GM11168 (cell line): ENCODE results near the gene U2AF1.
"Not testable (repeated sequence)": the region's sequence is repeated elsewhere in the genome, so short reads cannot be mapped to it uniquely, and the experiment has no call there.

Source experiments
- in situ Hi-C: fragments of 300-500 bp; cut with MboI; formaldehyde crosslinking; loops from one replicate; pipeline ENCODE4 v1.12.0; 2022; ENCODE audit warnings: low sequenced_read_pairs; ENCODE audit not compliant: unreplicated experiment

The U2AF1 gene

DNA sequence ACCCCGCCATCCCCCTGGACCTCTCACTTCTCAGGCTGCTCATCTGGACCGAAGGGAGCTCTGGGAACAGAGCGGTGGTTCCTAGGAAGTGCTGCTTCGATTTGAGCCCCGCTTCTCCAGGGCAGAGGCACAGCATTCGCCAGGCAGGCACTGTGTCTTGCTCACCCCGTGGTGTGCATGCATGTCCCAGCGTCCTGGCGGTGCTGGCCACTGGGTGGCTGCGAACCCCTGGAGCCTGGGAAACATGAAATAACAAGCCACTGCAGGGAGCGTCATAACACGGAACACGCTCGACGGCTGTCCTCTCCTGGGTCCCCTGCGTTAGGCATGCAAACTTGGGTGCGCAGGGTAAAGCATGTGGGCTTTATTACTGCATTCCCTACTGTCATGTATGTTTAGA, 17.9 kb downstream of the U2AF1 start:
- in situ Hi-C loops = not testable (repeated sequence)

DNA sequence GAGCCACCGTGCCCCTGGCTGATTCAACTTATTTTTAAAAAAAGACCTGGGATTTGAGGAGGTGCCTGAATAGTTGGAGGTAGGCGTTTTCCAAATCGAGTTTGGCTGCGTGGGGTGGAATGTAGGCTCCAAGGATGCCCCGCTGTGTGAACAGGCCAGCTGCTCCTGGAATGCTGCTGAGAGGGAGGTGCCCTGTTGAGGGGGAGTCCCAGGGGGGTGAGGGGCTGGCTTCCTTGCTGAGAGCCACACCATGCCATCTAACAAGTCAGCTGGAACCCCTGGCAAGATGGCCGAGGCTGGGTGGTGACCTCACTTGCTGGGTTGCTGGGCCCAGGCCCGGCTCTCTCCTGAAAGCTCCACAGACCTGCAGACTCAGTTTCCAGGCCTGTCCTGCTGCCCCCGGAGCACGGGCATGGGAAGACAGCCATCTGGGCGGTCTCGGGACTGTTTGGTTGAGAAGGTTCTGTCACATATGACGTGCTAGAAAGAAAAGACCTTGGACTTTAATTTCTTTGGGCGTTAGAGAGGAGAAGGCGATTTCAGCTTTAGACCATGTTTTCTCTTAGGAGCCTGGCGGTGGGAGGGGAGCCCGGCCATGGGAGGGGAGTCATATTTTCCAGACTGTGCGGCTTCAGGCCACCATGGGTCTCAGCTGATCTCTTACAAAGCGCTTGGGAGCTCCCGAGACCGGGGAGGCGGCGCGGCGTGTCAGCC, 24.6 kb downstream of the U2AF1 start:
- in situ Hi-C loops = not testable (repeated sequence)

DNA sequence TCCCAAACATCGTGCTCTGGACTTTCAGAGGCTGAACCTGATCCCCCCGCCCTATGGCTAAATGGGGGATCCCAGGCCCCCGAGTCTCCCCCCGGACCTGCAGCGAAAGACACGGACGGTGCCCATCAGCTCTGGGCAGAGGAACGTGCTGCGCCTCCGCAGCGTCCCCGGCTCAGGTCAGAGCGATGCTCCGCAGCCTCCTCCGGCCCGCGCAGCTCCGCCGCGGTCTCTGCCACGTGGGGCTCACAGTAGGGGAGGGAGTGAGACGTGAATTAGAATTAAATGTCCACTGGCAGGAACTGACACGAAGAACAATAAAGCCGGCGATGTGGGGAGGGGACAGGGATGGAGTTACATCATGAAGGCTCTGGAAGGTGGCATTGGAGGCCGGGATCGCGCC, 30.7 kb downstream of the U2AF1 start:
- in situ Hi-C loops = not testable (repeated sequence)

DNA sequence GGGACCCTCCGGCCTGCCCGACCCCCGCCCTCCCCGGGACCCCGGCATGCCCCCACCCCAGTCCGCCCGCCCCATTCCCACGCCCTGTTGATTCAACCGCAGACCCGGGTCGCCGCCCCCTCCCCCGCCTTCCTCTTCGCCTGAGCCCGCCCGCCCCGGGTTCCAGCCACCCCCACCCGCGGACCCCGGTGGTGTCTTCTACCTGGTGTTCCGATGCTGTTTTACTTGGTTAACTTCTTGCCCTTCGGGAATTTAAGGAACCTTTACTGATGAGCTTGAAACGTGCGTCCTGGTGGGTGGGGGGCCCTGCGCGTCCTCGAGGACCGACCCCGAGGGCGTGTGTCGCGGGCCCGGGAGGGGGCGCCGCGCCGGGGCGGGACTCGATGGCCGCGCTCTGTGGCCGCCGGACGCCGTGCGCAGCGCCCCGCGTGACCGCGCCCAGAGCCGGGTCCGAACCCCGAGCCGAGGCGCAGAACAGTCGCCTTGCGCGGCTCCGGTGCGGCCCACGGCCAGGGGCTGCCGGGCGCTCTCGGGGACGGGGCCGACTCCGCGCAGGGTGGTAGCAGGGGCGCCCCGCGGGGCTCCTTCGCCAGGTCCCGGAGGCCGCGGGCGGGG, 31.2 kb downstream of the U2AF1 start:
- in situ Hi-C loops = not testable (repeated sequence)

DNA sequence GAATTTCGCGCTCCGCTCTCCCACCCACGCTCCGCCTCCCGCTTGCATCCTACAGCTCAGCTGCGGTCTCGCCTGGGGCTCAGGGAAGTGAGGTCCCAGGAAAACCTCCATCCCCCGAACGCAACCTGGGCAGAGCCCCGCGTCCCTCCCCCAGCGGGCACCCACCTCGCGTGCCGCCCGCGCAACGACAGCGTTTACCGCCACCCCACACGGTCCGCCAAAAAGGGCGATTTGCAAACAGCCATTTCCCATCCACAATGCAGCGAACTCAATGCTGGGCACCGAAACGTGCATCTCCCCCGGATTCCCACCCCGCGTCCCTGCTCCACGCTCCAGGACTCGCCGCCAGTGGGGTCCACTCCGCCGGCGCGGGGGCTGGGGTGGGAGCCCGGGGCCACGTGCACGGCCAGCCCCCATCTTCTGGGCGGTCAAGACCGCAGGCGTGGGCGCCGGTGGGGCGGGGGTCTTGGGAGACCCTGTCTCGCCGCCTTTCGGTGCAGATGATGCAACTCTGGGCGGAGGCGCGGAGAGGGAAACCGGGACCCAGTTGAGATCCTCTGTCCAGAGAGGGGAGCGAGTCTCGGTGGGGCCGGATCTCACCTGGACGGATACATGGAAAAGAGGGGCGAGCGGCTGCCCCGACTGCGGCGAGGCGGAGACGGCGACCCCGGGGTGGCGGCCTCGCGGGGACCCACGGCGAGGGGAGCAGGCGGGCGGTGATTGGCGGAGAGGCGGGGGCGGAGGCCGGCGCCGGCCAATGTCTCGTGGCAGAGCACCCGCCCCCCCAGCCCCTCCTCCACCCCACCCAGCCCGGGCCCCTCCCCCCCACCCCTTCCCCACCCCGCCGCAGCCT, 32.0 kb downstream of the U2AF1 start, which contains the start of gene CBS:
Gene CBS (minus strand): TSS at position 666 of the 853 bp plus-strand sequence. CDS start 3,642 bp downstream, outside the sequence.
- in situ Hi-C loops = not testable (repeated sequence)

DNA sequence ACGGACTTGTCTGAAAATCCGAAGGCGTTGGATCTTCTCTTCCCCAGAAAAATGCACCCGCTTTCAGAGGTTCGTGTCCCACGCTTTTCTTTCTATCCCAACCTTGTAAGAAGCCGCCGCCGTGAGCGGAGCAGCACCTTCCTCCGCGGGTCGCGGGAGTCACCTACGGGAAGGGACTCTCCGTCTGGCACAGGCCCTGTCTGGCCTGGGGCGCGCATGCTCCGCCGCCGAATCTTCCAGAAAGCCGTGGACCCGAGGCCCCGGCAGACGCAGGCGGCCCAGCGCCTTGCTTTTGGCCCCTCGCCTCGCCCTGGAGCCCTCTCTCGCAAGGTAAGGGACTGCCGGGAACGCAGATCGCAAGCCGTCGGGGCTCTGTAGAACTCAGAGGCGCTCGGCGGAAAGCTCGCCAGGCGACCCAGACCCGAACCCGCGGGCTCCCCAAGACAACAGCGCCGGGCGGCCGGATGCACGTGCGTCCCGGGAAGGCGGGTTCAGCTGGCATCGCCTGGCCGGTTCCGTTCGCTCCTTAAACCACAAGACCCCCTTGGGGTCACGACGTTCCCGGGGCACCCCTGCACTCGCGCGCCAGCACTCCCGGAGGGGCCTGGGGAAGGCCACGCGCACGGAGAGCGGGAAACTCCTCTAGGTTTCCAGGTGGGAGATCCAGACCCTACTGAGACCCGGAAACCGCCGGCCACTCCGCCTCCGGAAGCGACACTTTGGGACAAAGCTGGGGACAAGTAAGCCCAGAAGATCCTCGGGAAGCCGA, 32.8 kb downstream of the U2AF1 start:
- in situ Hi-C loops = not testable (repeated sequence)

DNA sequence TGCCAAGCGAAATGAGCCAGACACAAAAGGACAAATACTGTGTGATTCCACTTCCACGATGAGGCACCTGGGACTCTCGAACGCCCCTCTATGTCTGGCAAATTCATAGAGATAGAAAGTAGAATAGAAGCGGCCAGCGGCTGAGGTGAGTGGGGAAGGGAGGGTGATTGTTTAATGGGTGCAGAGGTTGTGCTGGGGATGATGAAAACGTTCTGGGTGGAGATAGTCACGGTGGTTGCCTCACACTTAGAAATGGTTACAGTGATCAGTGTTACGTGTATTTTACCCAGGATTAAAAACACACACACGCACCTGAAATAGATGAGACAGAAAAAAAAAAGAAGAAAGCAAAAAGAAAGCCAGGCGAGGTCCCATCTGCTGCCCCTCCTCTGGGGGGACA, 34.6 kb downstream of the U2AF1 start:
- in situ Hi-C loops = not testable (repeated sequence)

DNA sequence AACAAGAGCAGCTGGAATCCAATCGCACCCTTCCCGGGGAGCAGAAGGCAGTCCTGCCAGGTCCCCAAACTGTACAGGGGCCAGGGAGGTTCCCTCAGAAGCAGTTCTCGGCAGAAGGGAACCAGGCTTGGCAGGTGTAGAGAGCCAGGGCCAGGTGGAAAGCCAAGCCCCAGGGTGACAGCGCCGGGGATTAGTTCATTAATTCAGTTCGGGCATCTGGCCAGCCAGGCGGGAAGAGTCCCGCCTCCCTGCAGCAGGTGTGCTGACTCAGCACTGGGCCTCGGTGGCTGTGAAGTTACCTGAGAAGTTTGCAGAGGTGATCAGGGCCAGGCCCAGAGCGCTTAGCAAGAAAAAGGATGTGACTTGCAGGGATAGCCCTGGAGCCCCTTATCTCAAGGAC, 37.7 kb downstream of the U2AF1 start:
- in situ Hi-C loops = not testable (repeated sequence)

DNA sequence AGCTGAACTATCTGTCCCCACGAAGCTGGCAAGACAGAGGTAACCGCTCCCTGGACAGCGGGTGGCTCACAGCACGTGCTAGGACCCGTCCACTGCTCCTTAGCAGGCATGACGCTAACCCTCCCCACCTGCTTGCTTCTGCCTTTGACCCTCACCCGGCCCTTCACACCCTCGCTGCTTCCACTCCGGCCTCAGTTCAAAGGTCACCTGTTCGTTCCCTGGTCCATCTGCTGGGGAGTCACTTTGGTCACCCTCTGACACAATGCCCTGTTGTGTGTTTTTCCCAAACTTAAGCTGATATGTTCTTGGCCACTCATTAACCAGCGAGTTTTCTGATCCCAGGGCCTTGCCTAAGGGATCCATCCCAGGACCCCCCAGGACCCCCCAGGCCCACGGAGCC, 39.3 kb downstream of the U2AF1 start:
- in situ Hi-C loops = not testable (repeated sequence)

DNA sequence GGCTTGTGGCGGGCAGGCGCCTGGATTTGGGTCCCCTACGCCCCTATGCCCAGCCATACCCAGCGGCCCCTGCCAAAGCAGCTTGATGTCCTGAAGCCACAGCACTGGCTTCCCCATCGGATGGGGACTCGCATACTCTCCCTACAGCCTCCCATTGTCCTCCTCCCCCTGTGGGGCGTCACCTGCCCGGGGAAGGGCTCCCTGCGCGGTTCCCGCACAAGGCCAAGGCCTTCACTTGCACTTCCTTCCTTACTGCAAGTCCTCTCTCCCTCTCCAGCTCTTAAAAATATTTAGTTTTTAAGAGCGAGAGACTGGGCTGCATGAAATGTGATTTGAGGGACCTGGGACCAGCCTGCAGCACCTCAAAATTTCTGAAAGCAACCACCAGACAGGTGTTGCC, 40.7 kb downstream of the U2AF1 start:
- in situ Hi-C loops = not testable (repeated sequence)

DNA sequence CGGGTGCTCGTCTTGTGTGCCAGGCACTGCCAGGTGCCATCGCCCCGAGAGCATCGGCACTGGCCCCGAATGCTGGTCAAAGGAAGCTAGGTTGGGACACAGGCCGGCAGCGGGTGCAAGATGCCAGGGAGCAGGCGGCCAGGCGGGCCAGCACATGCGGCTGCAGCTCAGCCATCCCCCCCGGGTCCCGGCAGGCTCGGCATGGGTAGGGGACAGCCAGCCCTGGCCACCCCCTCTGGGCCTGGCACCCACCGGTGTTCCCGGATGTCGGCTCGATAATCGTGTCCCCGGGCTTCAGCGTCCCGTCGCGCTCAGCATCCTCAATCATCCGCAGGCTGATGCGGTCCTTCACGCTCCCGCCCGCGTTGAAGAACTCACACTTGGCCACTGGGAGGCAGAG, 41.4 kb downstream of the U2AF1 start:
- in situ Hi-C loops = not testable (repeated sequence)

DNA sequence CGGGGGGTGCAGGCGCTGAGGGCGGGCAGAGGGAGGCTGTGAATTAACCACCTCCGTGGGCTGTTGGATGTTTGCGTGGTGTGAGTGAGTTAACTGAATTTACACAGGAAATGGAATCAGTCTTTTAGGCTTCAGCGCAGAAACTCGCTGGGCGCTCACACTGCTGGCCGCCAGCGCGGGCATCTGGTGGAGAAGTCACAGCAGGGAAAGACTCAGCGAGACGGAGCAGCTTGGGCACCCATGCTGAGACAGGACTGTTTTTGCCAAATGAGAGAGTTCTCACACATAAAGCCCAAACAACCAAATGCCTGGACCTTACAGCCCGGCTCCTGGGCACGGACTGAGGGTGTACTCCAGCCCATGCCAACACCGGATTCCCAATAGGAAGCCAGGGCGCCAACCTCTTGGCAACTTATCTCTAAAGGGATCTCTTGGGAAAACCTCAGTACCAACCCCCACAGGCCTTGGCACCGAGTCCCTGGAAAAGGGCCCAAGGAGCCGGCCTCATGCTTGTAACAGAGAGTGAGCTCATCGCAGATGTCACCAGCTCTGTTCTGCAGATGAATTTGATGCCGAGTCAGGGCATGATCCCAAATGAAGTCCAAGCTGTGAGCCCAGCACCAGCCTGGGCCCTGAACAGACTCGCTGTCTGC, 43.0 kb downstream of the U2AF1 start:
- in situ Hi-C loops = not testable (repeated sequence)

DNA sequence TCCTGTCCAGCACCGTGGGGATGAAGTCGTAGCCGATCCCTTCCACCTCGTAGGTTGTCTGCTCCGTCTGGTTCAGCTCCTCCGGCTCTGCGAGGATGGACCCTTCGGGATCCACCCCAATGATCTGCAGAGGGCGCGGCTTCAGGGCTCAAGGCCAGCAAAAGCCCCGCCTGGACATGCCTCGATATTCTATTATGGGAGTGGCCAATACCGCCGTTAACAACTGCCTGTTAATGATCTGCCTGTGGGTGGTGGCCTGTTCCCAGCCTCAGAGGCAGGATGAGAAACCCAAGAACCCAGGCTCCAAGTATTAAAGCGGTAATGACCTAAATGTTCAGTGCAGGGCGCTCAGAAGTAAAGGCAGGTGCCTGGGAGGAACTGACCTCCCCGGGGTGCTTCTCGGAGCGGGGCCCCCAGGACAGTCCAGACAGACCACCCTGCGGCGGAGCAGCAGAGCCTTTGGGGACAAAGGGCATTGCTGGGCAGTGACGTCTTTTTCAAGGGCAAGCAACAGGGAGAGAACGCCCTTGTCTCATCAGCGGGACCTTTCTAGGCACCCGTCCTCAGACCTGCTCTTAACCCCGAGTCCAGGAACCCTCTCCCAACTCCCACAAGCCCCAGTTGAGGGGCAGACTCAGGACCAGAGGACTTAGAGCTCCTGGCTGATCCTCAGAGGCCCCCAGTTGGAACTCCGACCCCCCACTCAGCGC, 44.3 kb downstream of the U2AF1 start:
- in situ Hi-C loops = not testable (repeated sequence)

DNA sequence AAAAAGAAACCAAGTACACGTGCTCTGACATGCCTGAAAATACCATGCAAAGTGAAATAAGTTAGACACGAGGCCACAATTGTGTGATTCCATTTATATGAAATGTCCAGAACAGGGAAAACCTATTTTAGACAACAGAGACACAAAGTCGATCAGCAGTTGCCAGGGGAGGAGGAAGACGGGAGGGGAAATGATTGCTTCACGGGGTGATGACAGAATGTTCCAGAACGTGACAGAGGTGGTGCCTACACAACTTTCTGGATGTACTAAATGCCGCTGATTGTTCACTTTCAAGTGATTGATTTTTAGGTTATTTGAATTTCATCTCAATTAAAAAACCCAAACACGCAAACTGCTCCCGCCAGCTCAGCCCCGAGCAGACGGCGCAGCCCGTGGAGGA, 54.3 kb downstream of the U2AF1 start:
- in situ Hi-C loops = not testable (repeated sequence)

DNA sequence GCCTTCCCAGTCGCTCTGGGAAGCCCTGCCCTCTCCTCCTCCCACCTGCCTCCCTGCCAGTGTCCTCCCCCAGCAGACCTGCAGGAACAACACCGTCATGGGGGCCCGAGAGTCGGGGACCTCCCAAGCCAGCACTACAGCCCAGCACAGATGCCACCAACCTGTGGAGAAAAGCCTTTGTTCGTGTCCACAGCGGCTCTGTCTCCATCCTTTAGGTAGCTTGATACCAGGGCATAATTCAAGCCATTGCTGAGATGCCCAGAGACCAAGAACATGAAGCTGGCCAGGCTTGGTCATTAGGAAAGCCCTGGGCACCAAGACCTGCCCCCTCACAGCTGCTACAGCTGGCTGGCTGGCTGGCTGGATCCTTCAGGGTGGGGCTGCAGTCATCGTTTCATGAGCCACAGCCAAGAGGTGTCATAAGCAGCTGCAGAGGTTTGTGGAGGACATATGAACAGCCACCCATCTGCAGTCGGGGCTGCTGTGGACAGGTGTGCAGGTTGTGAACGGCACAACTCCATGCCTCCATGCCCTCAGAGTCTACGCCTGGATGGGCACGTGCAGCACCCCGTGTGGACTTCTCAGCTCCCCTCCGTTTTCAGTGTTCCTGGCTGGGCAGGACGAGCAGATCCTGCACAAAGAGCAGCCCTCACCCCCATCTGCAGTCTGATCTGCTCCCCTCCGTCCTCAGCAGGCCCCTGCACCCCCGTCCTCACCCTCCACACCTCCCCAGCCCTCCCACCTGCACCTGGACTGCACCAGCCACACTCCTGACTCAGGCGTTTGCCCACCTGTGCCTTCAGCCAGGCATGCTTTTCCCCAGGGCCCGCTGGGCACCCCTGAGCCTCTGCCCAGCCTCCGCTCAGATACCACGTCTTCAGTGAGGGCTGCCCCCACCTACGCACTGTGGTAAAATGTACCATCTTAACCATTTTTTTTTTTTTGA, 61.2 kb downstream of the U2AF1 start:
- in situ Hi-C loops = not testable (repeated sequence)

DNA sequence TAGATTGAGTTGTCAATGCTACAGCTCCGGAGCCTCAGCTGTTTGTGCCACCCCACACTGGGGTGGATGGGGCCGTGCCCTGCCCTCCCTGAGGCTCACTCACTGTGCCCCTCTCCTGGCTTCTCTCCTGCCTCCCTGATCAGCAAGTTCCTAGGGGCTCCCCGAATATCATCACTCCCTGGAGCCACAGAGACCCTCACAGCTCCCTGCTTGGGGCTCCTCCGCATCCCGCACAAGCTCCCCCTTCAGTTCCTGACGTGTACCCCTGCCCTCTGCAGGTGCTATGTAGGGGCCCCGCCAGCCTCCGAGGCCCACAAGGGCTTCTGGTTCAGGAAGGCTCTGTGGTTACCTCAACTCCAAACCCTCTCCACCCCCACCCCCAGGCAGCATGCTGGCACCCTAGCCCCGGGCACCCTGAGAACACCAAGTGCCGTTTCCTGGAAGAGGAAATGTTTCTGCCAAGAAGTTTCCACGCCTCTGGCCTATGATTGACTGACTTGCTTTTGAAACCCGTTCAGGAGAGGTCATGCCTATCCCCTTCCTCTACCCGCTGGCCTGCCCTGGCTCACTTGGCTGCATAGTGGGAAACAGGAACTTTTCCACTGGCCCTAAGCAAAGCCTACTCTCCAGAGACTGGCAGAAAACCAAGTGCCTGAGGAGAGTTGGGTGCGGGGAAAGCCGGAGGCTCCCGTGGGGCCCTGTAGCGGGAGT, 62.0 kb downstream of the U2AF1 start:
- in situ Hi-C loops = not testable (repeated sequence)

DNA sequence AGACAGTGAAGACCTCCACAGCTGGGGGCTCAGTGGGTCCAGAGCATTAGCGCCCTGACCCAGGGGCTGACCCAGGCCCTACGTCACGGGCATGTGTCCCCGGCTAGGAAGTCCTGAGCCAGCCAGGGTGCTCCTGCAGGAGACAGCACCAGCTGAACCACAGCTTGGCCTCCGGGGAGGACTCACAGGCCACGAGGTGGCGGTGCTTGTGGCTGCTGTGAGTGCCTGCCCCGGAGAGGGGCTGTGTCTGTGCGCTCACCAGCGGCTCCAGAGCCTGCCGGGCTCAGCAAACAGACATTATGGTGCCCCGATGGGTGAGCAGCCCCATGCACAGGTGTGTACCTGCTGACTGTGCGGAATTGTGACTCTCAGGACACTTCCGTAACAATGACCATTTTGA, 62.8 kb downstream of the U2AF1 start:
- in situ Hi-C loops = not testable (repeated sequence)
